ENCODE measurements around the gene EFS.
"Not testable (repeated sequence)": the region's sequence is repeated elsewhere in the genome, so short reads cannot be mapped to it uniquely, and the experiment has no call there.

EFS gene

DNA sequence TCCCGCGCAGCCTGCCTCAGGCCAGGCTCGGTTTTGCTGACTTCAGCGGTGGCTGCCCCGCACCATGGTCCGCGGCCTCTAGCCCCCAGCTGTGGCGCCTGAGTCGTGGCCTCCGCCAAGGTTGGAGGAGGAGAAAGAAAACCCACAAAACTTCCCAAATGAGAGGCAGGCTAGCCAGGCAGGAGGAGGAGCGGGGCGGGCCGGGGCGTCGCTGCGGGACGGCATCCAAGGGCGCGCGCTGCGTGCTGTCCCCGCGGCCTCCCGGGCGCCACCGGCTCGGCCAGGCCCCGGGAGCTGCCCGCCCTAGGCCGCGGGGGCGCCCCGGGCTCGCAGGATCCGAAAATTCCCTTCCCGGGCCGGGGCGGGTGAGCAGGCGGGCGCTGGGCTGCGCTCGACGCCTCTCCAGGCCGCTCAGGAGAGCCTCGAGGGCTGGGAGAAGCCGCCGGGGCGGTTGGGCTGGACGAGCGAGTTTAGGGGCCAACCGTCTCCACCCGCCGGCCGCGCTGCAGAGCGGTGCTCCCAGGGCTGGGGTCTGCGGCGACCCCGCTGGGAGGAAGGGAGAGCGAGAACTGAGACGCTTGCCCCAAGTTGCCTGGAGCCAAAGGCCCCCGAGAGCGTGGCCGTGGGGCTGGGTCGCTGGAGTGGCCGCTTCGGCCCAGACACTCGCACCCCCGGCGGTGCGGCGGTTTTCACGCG is at the start of gene EFS:
TSS of gene EFS (minus strand) at position 137 of the 696 bp plus-strand sequence. CDS start 147 bp downstream, outside the sequence.
- no peak for DNase-seq

DNA sequence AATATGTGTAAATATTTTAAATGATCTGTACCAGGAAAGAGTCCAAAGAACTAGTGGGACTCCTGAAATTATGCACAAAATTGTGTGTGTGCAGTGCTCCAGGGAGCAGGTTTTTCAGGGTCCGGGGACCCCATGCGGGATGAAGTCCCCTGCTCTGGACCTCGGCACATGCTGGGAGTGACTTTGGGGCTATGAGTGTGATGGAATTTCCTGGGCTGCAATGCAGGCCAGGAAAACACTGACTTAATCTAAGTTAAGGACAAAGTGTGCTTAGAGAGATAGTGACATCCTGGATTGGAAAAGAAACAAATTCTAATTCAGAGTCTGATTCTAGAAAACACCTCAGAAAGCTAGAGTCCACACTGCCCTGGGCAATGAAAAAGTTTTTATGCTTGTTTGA is 49.3 kb upstream of the EFS start:
- no peak for DNase-seq

- no peak for DNase-seq
Measured at GRCh38 chr14:23413681-23414080, 48.7 kb upstream of the EFS start.

- no peak for DNase-seq
Measured at GRCh38 chr14:23411563-23412525, 46.9 kb upstream of the EFS start.

DNA sequence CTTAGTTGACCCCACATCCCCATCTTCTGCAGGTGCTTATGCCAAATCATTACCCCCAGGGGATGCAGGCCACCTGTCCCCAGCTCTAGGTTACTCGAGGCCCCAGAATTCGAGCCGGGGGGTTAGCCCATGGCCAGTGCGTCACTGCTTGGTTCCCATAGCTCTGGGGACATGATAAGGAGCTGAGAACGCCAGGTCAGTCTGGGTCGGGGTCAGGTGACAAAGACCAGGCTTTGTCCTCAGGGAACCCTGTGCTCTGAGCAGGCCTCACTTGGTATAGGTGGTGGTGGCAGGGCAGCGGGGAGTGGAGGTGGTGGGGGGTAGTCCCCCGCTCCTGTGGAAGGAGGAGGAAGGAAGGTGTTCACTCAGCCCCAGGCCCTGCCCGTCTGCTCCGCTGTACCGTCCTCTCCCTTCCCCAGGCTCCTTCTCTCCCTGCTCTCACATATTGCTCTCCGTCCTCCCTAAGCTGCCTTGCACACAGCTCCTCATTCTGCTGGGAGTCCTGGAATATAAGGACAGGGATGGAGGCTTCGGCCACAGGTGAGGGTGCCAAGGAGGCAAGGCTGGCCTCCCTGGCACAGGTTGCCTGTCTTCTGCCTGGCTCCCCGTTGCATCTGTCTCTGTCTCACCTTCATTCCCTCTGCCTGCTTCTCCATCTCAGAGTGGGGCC is 45.1 kb upstream of the EFS start:
- no peak for DNase-seq

DNA sequence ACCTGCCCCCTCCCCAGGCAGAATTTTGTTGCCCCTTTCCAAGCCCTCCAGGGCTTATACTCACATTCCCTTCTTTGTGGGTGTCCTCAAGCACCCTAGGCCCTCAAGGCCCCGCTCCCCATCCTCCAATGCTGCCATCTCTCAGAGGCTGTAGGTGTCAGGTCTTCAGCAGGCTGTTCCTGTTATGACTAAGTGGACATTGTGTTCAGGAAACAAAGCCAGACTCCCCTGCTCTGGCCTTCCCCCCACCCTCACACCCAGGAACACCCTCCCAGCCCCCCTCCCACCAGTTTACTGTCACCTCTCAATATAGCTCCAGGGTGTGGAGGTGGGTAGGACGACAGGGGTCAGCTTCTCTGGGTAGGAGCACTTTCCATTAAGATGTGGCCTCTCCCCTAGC is 44.5 kb upstream of the EFS start:
- DNase-seq = no peak

GRCh38 chr14:23408307-23408630 is 43.3 kb upstream of the EFS start:
- DNase-seq = no peak

GRCh38 chr14:23407516-23408306 is 42.7 kb upstream of the EFS start, which contains the start of gene MYH6:
Gene MYH6, minus strand, starts transcription at chr14:23408273. Its CDS starts 1,050 bp downstream, at chr14:23407223.
- DNase-seq = no peak

DNA sequence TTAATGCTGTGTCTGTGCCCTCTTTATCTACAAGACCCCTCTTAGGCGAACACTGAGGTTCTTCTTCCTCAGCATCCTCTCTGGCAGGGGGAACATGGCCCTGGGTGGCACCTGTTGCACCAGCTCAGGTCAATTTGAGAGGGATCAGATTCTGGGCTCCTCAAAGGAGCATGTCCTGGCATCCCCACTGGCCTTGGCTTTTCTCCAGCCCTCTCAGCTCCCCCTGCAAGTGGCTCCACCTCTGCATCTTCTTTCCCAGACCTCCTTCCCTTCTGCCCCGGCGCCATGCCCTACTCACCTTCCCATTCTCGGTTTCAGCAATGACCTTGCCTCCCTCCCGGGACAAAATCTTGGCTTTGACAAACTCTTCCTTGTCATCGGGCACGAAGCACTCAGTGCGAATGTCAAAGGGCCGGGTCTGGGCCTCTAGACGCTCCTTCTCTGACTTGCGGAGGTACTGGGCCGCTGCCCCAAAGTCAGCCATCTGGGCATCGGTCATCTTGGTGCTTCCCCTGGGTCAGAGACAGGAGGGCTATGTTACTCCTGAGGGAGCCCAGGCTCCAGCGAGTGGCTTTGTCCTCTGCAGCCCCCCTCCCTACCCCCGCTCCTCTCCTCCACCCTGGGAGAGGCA is 41.9 kb upstream of the EFS start:
- DNase-seq = no peak

GRCh38 chr14:23406244-23406643 is 41.3 kb upstream of the EFS start:
- no peak for DNase-seq

GRCh38 chr14:23405516-23406025 is 40.6 kb upstream of the EFS start:
- DNase-seq = no peak

- no peak for DNase-seq
Measured at GRCh38 chr14:23405096-23405495, 40.1 kb upstream of the EFS start.

GRCh38 chr14:23404331-23404900 is 39.4 kb upstream of the EFS start:
- DNase-seq = no peak

GRCh38 chr14:23403908-23404307 is 38.9 kb upstream of the EFS start:
- no peak for DNase-seq

DNA sequence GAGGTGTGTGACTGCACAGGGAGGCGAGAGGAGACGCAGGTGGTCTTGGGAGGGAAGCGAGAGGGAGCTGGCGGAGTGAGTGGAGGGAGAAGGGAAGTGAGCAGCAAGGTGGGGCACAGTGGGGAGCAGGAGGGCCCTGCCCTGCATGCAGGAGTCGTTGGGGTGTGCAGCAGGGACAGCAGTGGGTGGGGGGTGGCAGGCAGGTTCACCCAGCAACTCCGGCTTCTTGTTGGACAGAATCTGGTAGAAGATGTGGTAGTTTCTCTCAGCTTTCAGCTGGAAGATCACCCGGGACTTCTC is 38.1 kb upstream of the EFS start:
- DNase-seq = no peak

GRCh38 chr14:23402296-23403138 is 37.5 kb upstream of the EFS start:
- DNase-seq = no peak

GRCh38 chr14:23401291-23401690 is 36.3 kb upstream of the EFS start:
- DNase-seq = no peak

- DNase-seq = not testable (repeated sequence)
Measured at GRCh38 chr14:23400496-23401149, 35.7 kb upstream of the EFS start.

- DNase-seq = no peak
Measured at GRCh38 chr14:23399591-23399990, 34.6 kb upstream of the EFS start.

GRCh38 chr14:23399136-23399535 is 34.2 kb upstream of the EFS start:
- DNase-seq = no peak
